Measurements from ENCODE around the gene TRNAU1AP.
"Not testable (repeated sequence)": the region's sequence is repeated elsewhere in the genome, so short reads cannot be mapped to it uniquely, and the experiment has no call there.

Gene TRNAU1AP

DNA sequence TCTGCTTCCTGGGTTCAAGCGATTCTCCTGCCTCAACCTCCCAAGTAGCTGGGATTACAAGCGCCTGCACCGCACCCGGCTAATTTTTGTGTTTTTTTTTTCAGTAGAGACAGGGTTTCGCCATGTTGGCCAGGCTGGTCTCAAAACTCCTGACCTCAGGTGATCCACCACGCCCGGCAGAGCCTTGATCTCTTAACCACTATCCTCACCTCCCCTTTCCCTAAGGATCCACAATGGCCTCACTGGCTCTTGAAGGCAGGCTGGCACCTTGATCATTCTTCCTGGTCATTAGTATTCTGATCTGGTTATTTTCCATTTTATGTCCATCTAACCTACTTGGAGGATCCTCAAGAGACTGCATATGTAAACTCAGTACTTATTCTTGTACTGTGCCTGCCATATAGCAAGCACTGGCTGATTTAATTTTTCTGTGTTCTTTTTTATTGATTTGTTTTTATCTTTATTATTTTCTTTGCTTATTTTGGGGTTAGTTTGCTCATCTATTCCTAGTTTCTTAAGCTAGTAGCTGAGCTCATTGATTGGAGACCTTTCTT lies 40.8 kb upstream of the TRNAU1AP start:
- Histone ChIP-seq H3K36me3 (peaks cover 62% of the 10 kb centered on the region), H3K4me3 (ENCODE audit: low read depth, low read length) (no peak overlapping the region), H3K4me1 (no peaks in the 10 kb centered on the region), H3K27me3 (no peaks in the 10 kb centered on the region), H3K9me3 (no peaks in the 10 kb centered on the region)
- DNase-seq: no peak
- TF ChIP-seq, protein P1, sequence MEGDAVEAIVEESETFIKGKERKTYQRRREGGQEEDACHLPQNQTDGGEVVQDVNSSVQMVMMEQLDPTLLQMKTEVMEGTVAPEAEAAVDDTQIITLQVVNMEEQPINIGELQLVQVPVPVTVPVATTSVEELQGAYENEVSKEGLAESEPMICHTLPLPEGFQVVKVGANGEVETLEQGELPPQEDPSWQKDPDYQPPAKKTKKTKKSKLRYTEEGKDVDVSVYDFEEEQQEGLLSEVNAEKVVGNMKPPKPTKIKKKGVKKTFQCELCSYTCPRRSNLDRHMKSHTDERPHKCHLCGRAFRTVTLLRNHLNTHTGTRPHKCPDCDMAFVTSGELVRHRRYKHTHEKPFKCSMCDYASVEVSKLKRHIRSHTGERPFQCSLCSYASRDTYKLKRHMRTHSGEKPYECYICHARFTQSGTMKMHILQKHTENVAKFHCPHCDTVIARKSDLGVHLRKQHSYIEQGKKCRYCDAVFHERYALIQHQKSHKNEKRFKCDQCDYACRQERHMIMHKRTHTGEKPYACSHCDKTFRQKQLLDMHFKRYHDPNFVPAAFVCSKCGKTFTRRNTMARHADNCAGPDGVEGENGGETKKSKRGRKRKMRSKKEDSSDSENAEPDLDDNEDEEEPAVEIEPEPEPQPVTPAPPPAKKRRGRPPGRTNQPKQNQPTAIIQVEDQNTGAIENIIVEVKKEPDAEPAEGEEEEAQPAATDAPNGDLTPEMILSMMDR (IDR thresholded peaks at IDR 0.05; ENCODE audit: low read depth, low read length): no peak

DNA sequence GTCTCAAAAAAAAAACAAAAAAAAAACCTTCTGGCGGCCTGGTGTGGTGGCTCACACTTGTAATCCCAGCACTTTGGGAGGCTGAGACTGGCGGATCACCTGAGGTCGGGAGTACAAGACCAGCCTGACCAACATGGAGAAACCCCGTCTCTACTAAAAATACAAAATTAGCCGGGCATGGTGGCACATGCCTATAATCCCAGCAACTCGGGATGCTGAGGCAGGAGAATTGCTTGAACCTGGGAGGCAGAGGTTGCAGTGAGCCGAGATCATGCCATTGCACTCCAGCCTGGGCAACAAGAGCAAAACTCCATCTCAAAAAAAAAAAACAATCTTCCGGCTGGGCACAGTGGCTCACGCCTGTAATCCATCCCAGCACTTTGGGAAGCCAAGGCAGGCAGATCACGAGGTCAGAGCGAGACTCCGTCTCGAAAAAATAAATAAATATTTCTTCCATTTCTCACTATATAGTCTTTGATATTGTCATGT lies 38.4 kb upstream of the TRNAU1AP start:
- DNase-seq; H3K27me3 ChIP-seq; H3K4me3 ChIP-seq (ENCODE audit: low read depth, low read length); H3K9me3 ChIP-seq; H3K4me1 ChIP-seq: not testable (repeated sequence)
- H3K36me3 ChIP-seq: peaks cover 39% of the 10 kb centered on the region

DNA sequence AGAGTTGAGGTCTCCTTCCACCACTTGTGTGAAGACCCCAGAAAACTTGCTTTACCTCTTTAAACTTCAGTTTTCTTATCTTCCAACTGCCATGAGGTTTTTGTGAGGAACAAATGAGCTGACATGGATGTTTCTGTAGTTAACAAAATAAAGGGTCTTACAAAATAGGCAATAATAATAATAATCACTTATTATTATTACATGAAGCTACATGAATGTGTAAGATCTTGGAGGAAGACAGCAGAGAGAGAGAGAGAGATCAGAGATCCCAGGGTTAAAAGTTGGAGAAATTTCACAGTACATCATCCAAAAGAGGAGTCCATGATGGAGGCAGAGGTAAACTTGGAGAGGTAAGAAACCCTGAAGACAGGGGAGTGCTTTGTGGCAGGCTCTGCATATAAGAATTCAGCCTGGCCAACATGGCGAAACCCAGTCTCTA lies 36.3 kb upstream of the TRNAU1AP start:
- H3K4me3 ChIP-seq (ENCODE audit: low read depth, low read length): no peak overlapping the region
- H3K36me3 ChIP-seq: peaks cover 27% of the 10 kb centered on the region
- no peak for DNase-seq
- TF ChIP-seq, protein P1 (IDR thresholded peaks at IDR 0.05; ENCODE audit: low read depth, low read length): no peak
- no peaks in the 10 kb centered on the region; the same call in 1 of the 2 replicates for H3K4me1 ChIP-seq
- no peaks in the 10 kb centered on the region for H3K9me3 ChIP-seq
- no peaks in the 10 kb centered on the region for H3K27me3 ChIP-seq

DNA sequence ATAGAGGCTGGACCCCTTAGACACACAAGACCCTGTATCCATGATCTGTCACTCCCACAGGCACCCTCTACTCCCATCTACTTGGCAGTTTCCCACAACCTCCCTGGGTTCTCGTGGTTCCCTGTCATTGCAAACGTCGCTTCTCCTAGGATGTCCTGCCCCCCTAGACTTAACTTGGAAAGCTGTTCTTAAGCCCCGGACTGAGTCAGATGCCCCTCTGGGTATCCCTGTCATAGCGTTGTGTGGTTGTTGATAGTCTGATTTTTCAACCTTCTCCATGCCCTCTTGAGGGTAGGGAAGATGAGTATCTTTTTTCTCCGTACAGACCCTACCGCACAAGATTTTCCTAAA lies 35.3 kb upstream of the TRNAU1AP start:
- DNase-seq: no peak
- peaks cover 16% of the 10 kb centered on the region for H3K36me3 ChIP-seq
- no peaks in the 10 kb centered on the region for H3K9me3 ChIP-seq
- no peaks in the 10 kb centered on the region; the same call in 1 of the 2 replicates for H3K4me1 ChIP-seq
- peak overlapping the region; percentile 56 for H3K4me3 ChIP-seq (ENCODE audit: low read depth, low read length)
- TF ChIP-seq, protein P1 (IDR thresholded peaks at IDR 0.05; ENCODE audit: low read depth, low read length): no peak
- H3K27me3 ChIP-seq: no peaks in the 10 kb centered on the region

DNA sequence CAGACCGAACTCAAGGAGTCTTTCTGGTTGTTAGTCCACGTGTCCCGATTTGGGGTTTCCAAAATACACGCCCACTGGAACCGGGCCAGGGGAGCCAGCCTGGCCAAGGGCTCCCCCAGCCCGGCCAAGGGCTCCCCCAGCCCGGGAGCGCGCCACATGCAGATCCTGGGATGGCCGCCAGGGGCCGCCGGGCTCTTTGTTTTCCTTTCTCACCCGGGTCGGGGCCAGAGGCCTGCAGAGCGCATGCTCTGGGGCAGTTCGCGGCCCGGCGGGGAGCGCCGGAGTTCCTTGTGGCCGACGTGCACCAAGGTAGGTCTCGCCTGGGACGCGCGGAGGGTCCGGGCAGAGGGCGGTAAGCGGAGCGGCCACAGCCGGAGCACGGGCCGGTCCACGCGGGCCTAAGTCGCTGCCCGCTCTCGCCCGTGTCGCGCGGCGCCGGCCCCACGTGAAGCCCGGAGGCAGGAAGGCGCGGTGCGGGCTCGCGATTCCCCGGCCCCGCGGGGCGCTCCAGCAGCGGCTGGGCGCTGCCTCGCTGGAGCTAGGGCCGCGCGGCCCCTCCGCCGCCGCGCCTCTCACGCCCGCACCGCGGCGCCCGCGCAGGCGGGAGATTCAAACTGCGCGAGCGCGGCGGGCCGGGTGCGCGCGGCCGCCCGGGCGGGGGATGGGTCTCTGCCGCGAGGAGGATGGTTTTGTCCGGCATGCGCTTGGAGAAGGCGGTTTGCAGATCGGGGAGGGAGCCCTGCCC lies 34.7 kb upstream of the TRNAU1AP start:
- Histone ChIP-seq H3K36me3 (peaks cover 11% of the 10 kb centered on the region), H3K4me1 (no peaks in the 10 kb centered on the region; the same call in 1 of the 2 replicates), H3K4me3 (ENCODE audit: low read depth, low read length) (peak overlapping the region; percentile 75), H3K9me3 (no peaks in the 10 kb centered on the region), H3K27me3 (no peaks in the 10 kb centered on the region)
- TF ChIP-seq, protein P1 (IDR thresholded peaks at IDR 0.05; ENCODE audit: low read depth, low read length): peak; percentile 62
- DNase-seq: peak; percentile 87

DNA sequence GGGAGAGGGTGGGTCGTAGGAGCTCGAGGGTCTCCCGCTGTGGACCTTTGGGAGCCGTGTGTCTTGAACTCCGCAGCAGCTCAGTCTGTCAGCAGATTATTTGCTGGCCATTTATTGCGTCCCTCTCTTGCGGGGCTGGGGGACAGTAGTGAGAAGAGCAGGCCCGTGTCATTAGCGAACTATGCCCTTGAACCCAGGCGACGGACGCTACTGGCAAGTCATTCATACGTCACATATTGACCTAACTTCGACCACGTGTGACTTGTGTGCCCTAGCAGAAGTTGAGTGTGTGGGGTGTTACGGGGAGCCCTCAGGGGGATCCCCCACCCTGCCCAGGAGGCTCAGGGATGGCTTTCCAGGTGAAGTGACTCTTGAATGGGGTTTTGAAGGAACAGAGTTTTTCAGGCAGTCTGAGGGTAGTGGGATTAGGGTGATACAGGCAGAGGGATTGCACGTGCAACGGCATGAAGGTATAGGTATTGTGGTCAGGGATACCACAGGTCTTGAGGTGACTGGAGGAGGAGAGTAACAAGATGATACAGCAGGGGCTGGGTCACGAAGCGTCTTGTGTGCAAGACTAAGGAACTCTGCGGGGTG lies 34.0 kb upstream of the TRNAU1AP start:
- peak overlapping the region; percentile 75 for H3K4me3 ChIP-seq (ENCODE audit: low read depth, low read length)
- no peaks in the 10 kb centered on the region for H3K9me3 ChIP-seq
- no peaks in the 10 kb centered on the region for H3K27me3 ChIP-seq
- no peak for DNase-seq
- H3K4me1 ChIP-seq: no peaks in the 10 kb centered on the region; the same call in none of the 2 replicates
- peaks cover 14% of the 10 kb centered on the region for H3K36me3 ChIP-seq
- TF ChIP-seq, protein P1 (IDR thresholded peaks at IDR 0.05; ENCODE audit: low read depth, low read length): no peak

All from BE2C (cell line).